ENCODE measurements around the gene SMYD3.
"Not testable (repeated sequence)": the region's sequence is repeated elsewhere in the genome, so short reads cannot be mapped to it uniquely, and the experiment has no call there.

SMYD3 gene

GRCh38 chr1:246086191-246086590, 420.9 kb downstream of the SMYD3 start:
- H3K36me3 Mint-ChIP-seq: peaks cover 17% of the 10 kb centered on the region
- ATAC-seq (ENCODE audit: low read depth) (no peak), DNase-seq (ENCODE audit: low spot score in 2 of 2) (no peak)
- H3K27me3 Mint-ChIP-seq: no peaks in the 10 kb centered on the region
- H3K4me3 Mint-ChIP-seq: no peak overlapping the region
- H3K27ac Mint-ChIP-seq: no peak overlapping the region
- no peaks in the 10 kb centered on the region for H3K4me1 Mint-ChIP-seq
- peaks cover 8% of the 10 kb centered on the region for H3K9me3 Mint-ChIP-seq

- ATAC-seq (ENCODE audit: low read depth) (no peak), DNase-seq (ENCODE audit: low spot score in 2 of 2) (no peak)
- Mint-ChIP-seq H3K4me1 (no peaks in the 10 kb centered on the region), H3K36me3 (peaks cover 15% of the 10 kb centered on the region), H3K4me3 (no peak overlapping the region), H3K9me3 (peaks cover 8% of the 10 kb centered on the region), H3K27ac (no peak overlapping the region), H3K27me3 (no peaks in the 10 kb centered on the region)
Observed at GRCh38 chr1:246083416-246083815, 423.7 kb downstream of the SMYD3 start.

- H3K9me3 Mint-ChIP-seq: peaks cover 5% of the 10 kb centered on the region
- no peak overlapping the region for H3K4me3 Mint-ChIP-seq
- H3K36me3 Mint-ChIP-seq: peaks cover 11% of the 10 kb centered on the region
- DNase-seq (ENCODE audit: low spot score in 2 of 2) (no peak), ATAC-seq (ENCODE audit: low read depth) (no peak)
- no peaks in the 10 kb centered on the region for H3K4me1 Mint-ChIP-seq
- H3K27me3 Mint-ChIP-seq: no peaks in the 10 kb centered on the region
- H3K27ac Mint-ChIP-seq: no peak overlapping the region
Observed at GRCh38 chr1:246081856-246082668, 425.0 kb downstream of the SMYD3 start.

- Mint-ChIP-seq H3K36me3 (peaks cover 11% of the 10 kb centered on the region), H3K4me3 (no peak overlapping the region), H3K9me3 (peaks cover 5% of the 10 kb centered on the region), H3K27ac (no peak overlapping the region), H3K4me1 (no peaks in the 10 kb centered on the region), H3K27me3 (no peaks in the 10 kb centered on the region)
- ATAC-seq (ENCODE audit: low read depth) (no peak), DNase-seq (ENCODE audit: low spot score in 2 of 2) (no peak)
Observed at GRCh38 chr1:246081138-246081702, 425.9 kb downstream of the SMYD3 start.

GRCh38 chr1:246080031-246080430, 427.0 kb downstream of the SMYD3 start:
- H3K4me3 Mint-ChIP-seq: no peak overlapping the region
- H3K27me3 Mint-ChIP-seq: no peaks in the 10 kb centered on the region
- DNase-seq (ENCODE audit: low spot score in 2 of 2): no peak
- H3K36me3 Mint-ChIP-seq: peaks cover 13% of the 10 kb centered on the region
- ATAC-seq (ENCODE audit: low read depth): no peak
- no peaks in the 10 kb centered on the region for H3K4me1 Mint-ChIP-seq
- no peak overlapping the region for H3K27ac Mint-ChIP-seq
- H3K9me3 Mint-ChIP-seq: peaks cover 6% of the 10 kb centered on the region

- Mint-ChIP-seq H3K4me3 (no peak overlapping the region), H3K27me3 (no peaks in the 10 kb centered on the region), H3K9me3 (peaks cover 7% of the 10 kb centered on the region), H3K4me1 (no peaks in the 10 kb centered on the region), H3K36me3 (peaks cover 16% of the 10 kb centered on the region), H3K27ac (no peak overlapping the region)
- DNase-seq (ENCODE audit: low spot score in 2 of 2) (no peak), ATAC-seq (ENCODE audit: low read depth) (no peak)
Observed at GRCh38 chr1:246078888-246079252, 428.2 kb downstream of the SMYD3 start.

- peaks cover 12% of the 10 kb centered on the region for H3K36me3 Mint-ChIP-seq
- H3K27ac Mint-ChIP-seq: no peak overlapping the region
- no peaks in the 10 kb centered on the region for H3K4me1 Mint-ChIP-seq
- DNase-seq (ENCODE audit: low spot score in 2 of 2) (no peak), ATAC-seq (ENCODE audit: low read depth) (no peak)
- H3K4me3 Mint-ChIP-seq: no peak overlapping the region
- H3K27me3 Mint-ChIP-seq: no peaks in the 10 kb centered on the region
- H3K9me3 Mint-ChIP-seq: peaks cover 4% of the 10 kb centered on the region
Observed at GRCh38 chr1:246078126-246078887, 428.8 kb downstream of the SMYD3 start.

- no peak overlapping the region for H3K27ac Mint-ChIP-seq
- no peaks in the 10 kb centered on the region for H3K27me3 Mint-ChIP-seq
- H3K9me3 Mint-ChIP-seq: peaks cover 2% of the 10 kb centered on the region
- no peak overlapping the region for H3K4me3 Mint-ChIP-seq
- ATAC-seq (ENCODE audit: low read depth) (no peak), DNase-seq (ENCODE audit: low spot score in 2 of 2) (no peak)
- no peaks in the 10 kb centered on the region for H3K4me1 Mint-ChIP-seq
- H3K36me3 Mint-ChIP-seq: peaks cover 9% of the 10 kb centered on the region
Observed at GRCh38 chr1:246077476-246077875, 429.6 kb downstream of the SMYD3 start.

GRCh38 chr1:246074421-246074820, 432.7 kb downstream of the SMYD3 start:
- Mint-ChIP-seq H3K4me3 (no peak overlapping the region), H3K27me3 (no peaks in the 10 kb centered on the region), H3K36me3 (peaks cover 13% of the 10 kb centered on the region), H3K4me1 (no peaks in the 10 kb centered on the region), H3K9me3 (peaks cover 2% of the 10 kb centered on the region), H3K27ac (no peak overlapping the region)
- DNase-seq (ENCODE audit: low spot score in 2 of 2) (no peak), ATAC-seq (ENCODE audit: low read depth) (no peak)

- Mint-ChIP-seq H3K4me3 (no peak overlapping the region), H3K9me3 (peaks cover 2% of the 10 kb centered on the region), H3K27ac (no peak overlapping the region), H3K27me3 (no peaks in the 10 kb centered on the region), H3K4me1 (no peaks in the 10 kb centered on the region), H3K36me3 (peaks cover 15% of the 10 kb centered on the region)
- DNase-seq (ENCODE audit: low spot score in 2 of 2) (no peak), ATAC-seq (ENCODE audit: low read depth) (no peak)
Observed at GRCh38 chr1:246072456-246072955, 434.6 kb downstream of the SMYD3 start.

GRCh38 chr1:246071981-246072380, 435.1 kb downstream of the SMYD3 start:
- H3K27ac Mint-ChIP-seq; DNase-seq (ENCODE audit: low spot score in 2 of 2); H3K9me3 Mint-ChIP-seq; H3K4me3 Mint-ChIP-seq; ATAC-seq (ENCODE audit: low read depth); H3K27me3 Mint-ChIP-seq; H3K4me1 Mint-ChIP-seq: not testable (repeated sequence)
- peaks cover 15% of the 10 kb centered on the region for H3K36me3 Mint-ChIP-seq

- not testable (repeated sequence) for H3K4me3 Mint-ChIP-seq; H3K27me3 Mint-ChIP-seq; H3K4me1 Mint-ChIP-seq; DNase-seq (ENCODE audit: low spot score in 2 of 2); H3K9me3 Mint-ChIP-seq; H3K27ac Mint-ChIP-seq; ATAC-seq (ENCODE audit: low read depth)
- peaks cover 15% of the 10 kb centered on the region for H3K36me3 Mint-ChIP-seq
Observed at GRCh38 chr1:246071561-246071960, 435.5 kb downstream of the SMYD3 start.

GRCh38 chr1:246069581-246069980, 437.5 kb downstream of the SMYD3 start:
- ATAC-seq (ENCODE audit: low read depth): no peak
- Mint-ChIP-seq H3K27ac (no peak overlapping the region), H3K9me3 (no peaks in the 10 kb centered on the region), H3K27me3 (no peaks in the 10 kb centered on the region), H3K36me3 (peaks cover 8% of the 10 kb centered on the region), H3K4me3 (no peak overlapping the region), H3K4me1 (no peaks in the 10 kb centered on the region)
- DNase-seq (ENCODE audit: low spot score in 2 of 2): no peak
